ENCODE results near the gene LIAS. TPM values are rescaled to one million over a fixed set of nuclear protein-coding genes. Genes with fewer than 3 reads are reported as not detected.
A peak's percentile ranks its signal among the peaks of the same experiment; 100 is the strongest.

The LIAS gene
- total and polyA plus RNA-seq, 4 donors = 7.1 to 9.7 (median 9.5) TPM

DNA sequence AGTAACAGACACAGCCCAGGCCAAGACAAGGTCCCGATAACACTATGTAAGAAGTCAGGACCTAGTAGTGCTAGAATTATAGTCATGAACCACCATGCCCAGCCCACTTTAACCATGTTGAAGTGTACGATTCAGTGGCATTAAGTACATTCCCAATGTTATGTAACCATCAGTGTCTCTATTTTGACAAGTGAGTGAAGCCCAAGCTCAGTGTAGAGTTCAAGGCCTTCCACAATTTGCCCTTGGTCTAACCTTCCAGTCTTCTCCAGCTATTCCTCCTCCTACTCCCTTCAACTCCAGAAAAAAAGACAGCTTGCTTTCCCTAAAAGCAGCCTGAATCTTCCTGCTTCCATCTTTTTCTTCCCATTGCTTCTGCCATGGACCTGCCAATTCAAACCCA, 31.5 kb downstream of the LIAS start:
- no peaks in the 10 kb centered on the region for H3K4me1 ChIP-seq (ENCODE audit: control insufficient read depth in 4 of 4, insufficient read depth in 4 of 4, low read length in 3 of 4)
- H3K27ac ChIP-seq (ENCODE audit: low read depth in 1 of 2, low read length in 2 of 2) = no peak overlapping the region
- H3K9me3 ChIP-seq (ENCODE audit: control insufficient read depth in 4 of 4, low read length in 3 of 4) = no peaks in the 10 kb centered on the region
- no peak overlapping the region for H3K9ac ChIP-seq (ENCODE audit: low read depth in 1 of 2, low read length in 2 of 2)
- no peaks in the 10 kb centered on the region for H3K36me3 ChIP-seq (ENCODE audit: control insufficient read depth in 4 of 4, insufficient read depth in 3 of 4, low read depth in 1 of 4, low read length in 3 of 4)
- H3K4me3 ChIP-seq (ENCODE audit: low read depth in 1 of 3, low read length in 3 of 3) = no peak overlapping the region
- DNase-seq (ENCODE audit: low spot score) = no peak
- H3K27me3 ChIP-seq (ENCODE audit: control insufficient read depth in 4 of 4, insufficient read depth in 4 of 4, low read length in 3 of 4) = no peaks in the 10 kb centered on the region
- 88% methylated on average over 2 of the region's 2 CpGs for WGBS
- no peak for TF ChIP-seq RXRA (IDR thresholded peaks at IDR 0.05)

DNA sequence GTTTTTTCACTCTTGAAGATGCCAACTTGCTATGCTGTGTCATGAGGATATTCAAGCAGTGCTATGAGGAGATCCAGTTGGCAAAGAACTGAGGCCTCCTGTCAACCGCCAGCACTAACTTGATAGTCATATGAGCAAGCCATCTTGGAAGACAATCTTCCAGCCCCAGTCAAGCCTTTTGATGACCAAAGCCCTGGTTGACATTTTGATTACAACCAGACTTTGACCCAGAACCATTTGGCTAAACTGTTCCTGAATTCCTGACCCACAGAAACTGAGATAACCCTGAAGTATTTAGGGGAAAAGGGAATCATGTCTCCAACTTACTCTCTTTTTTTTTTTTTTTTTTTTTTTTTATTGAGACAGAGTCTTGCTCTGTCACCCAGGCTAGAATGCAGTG, 35.5 kb downstream of the LIAS start:
- Histone ChIP-seq H3K4me1 (ENCODE audit: control insufficient read depth in 4 of 4, insufficient read depth in 4 of 4, low read length in 3 of 4) (peaks cover 0 to 3% (median 1%) of the 10 kb centered on the region in 4 donors), H3K9ac (ENCODE audit: low read depth in 1 of 2, low read length in 2 of 2) (no peak overlapping the region), H3K9me3 (ENCODE audit: control insufficient read depth in 4 of 4, low read length in 3 of 4) (no peaks in the 10 kb centered on the region), H3K27ac (ENCODE audit: low read depth in 1 of 2, low read length in 2 of 2) (no peak overlapping the region), H3K36me3 (ENCODE audit: control insufficient read depth in 4 of 4, insufficient read depth in 3 of 4, low read depth in 1 of 4, low read length in 3 of 4) (peaks cover 0 to 14% (median 10%) of the 10 kb centered on the region in 4 donors), H3K27me3 (ENCODE audit: control insufficient read depth in 4 of 4, insufficient read depth in 4 of 4, low read length in 3 of 4) (no peaks in the 10 kb centered on the region), H3K4me3 (ENCODE audit: low read depth in 1 of 3, low read length in 3 of 3) (no peak overlapping the region)
- TF ChIP-seq RXRA (IDR thresholded peaks at IDR 0.05) (peak; percentile 9 to 68), HNF4A (conservative IDR thresholded peaks at IDR 0.05) (peak; percentile 38 to 73), YY1 (IDR thresholded peaks at IDR 0.05) (peak; percentile 39)
- TF ChIP-seq, protein P1, sequence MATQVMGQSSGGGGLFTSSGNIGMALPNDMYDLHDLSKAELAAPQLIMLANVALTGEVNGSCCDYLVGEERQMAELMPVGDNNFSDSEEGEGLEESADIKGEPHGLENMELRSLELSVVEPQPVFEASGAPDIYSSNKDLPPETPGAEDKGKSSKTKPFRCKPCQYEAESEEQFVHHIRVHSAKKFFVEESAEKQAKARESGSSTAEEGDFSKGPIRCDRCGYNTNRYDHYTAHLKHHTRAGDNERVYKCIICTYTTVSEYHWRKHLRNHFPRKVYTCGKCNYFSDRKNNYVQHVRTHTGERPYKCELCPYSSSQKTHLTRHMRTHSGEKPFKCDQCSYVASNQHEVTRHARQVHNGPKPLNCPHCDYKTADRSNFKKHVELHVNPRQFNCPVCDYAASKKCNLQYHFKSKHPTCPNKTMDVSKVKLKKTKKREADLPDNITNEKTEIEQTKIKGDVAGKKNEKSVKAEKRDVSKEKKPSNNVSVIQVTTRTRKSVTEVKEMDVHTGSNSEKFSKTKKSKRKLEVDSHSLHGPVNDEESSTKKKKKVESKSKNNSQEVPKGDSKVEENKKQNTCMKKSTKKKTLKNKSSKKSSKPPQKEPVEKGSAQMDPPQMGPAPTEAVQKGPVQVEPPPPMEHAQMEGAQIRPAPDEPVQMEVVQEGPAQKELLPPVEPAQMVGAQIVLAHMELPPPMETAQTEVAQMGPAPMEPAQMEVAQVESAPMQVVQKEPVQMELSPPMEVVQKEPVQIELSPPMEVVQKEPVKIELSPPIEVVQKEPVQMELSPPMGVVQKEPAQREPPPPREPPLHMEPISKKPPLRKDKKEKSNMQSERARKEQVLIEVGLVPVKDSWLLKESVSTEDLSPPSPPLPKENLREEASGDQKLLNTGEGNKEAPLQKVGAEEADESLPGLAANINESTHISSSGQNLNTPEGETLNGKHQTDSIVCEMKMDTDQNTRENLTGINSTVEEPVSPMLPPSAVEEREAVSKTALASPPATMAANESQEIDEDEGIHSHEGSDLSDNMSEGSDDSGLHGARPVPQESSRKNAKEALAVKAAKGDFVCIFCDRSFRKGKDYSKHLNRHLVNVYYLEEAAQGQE (IDR thresholded peaks at IDR 0.05) = no peak
- no peak for DNase-seq (ENCODE audit: low spot score)
- WGBS = 96% methylated on average over 1 of the region's 1 CpG

DNA sequence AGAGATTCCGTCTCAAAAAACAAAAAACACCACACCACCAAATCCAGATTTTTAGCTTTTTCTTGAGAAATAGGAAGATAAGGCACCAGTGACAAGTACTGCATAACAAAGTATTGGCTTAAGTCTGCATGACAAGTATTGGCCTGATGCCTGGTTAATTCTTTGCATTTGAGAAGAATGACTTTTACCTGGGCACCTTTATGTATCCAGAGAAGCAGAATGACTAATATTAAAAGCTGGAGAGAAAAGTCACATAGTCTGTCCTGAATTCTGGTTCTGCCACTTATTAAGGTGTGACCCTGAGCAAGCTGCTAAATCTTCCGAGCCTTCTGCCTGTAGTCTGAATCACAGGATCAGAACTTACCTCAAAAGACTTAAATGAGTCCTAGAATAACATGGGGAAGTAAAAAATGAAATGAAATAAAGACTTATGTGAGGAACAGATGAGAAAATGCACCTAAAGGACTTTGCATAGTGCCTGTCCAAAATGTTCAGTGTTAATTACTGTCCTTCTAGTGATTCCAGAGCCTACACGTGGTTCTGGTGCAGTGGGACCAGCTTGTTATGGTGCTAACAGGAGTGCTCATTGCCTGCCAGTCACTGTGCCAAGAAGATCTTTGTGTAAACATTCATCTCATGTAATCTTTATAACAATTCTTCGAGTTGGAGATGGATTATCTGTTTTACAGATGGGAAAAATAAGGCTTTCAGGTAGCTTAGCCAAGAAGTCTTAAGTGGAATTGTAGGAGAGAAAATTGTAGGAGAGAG, 36.8 kb downstream of the LIAS start:
- Histone ChIP-seq H3K4me1 (ENCODE audit: control insufficient read depth in 4 of 4, insufficient read depth in 4 of 4, low read length in 3 of 4) (peaks cover 0 to 3% (median 1%) of the 10 kb centered on the region in 4 donors), H3K9me3 (ENCODE audit: control insufficient read depth in 4 of 4, low read length in 3 of 4) (no peaks in the 10 kb centered on the region), H3K9ac (ENCODE audit: low read depth in 1 of 2, low read length in 2 of 2) (no peak overlapping the region), H3K36me3 (ENCODE audit: control insufficient read depth in 4 of 4, insufficient read depth in 3 of 4, low read depth in 1 of 4, low read length in 3 of 4) (peaks cover 0 to 20% (median 15%) of the 10 kb centered on the region in 4 donors), H3K27me3 (ENCODE audit: control insufficient read depth in 4 of 4, insufficient read depth in 4 of 4, low read length in 3 of 4) (no peaks in the 10 kb centered on the region), H3K4me3 (ENCODE audit: low read depth in 1 of 3, low read length in 3 of 3) (no peak overlapping the region), H3K27ac (ENCODE audit: low read depth in 1 of 2, low read length in 2 of 2) (peak overlapping the region in 1 of 2 donors; percentile 20)
- no peak for DNase-seq (ENCODE audit: low spot score)
- 51% methylated on average over 4 of the region's 4 CpGs for WGBS
- TF ChIP-seq HNF4G (IDR thresholded peaks at IDR 0.05) (no peak), FOXA2 (IDR thresholded peaks at IDR 0.05) (no peak), RAD21 (IDR thresholded peaks at IDR 0.05) (no peak), EGR1 (IDR thresholded peaks at IDR 0.05; ENCODE audit: low read depth in 2 of 2) (no peak), NR2F2 (IDR thresholded peaks at IDR 0.05) (no peak), TAF1 (conservative IDR thresholded peaks at IDR 0.05) (no peak), YY1 (IDR thresholded peaks at IDR 0.05) (no peak), FOXA1 (IDR thresholded peaks at IDR 0.05) (no peak), JUND (IDR thresholded peaks at IDR 0.05) (no peak)
- TF ChIP-seq, protein P2, sequence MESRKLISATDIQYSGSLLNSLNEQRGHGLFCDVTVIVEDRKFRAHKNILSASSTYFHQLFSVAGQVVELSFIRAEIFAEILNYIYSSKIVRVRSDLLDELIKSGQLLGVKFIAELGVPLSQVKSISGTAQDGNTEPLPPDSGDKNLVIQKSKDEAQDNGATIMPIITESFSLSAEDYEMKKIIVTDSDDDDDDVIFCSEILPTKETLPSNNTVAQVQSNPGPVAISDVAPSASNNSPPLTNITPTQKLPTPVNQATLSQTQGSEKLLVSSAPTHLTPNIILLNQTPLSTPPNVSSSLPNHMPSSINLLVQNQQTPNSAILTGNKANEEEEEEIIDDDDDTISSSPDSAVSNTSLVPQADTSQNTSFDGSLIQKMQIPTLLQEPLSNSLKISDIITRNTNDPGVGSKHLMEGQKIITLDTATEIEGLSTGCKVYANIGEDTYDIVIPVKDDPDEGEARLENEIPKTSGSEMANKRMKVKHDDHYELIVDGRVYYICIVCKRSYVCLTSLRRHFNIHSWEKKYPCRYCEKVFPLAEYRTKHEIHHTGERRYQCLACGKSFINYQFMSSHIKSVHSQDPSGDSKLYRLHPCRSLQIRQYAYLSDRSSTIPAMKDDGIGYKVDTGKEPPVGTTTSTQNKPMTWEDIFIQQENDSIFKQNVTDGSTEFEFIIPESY (IDR thresholded peaks at IDR 0.05) = no peak
- TF ChIP-seq, protein P1 (IDR thresholded peaks at IDR 0.05) = no peak
- TF ChIP-seq, protein P3, sequence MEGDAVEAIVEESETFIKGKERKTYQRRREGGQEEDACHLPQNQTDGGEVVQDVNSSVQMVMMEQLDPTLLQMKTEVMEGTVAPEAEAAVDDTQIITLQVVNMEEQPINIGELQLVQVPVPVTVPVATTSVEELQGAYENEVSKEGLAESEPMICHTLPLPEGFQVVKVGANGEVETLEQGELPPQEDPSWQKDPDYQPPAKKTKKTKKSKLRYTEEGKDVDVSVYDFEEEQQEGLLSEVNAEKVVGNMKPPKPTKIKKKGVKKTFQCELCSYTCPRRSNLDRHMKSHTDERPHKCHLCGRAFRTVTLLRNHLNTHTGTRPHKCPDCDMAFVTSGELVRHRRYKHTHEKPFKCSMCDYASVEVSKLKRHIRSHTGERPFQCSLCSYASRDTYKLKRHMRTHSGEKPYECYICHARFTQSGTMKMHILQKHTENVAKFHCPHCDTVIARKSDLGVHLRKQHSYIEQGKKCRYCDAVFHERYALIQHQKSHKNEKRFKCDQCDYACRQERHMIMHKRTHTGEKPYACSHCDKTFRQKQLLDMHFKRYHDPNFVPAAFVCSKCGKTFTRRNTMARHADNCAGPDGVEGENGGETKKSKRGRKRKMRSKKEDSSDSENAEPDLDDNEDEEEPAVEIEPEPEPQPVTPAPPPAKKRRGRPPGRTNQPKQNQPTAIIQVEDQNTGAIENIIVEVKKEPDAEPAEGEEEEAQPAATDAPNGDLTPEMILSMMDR (IDR thresholded peaks at IDR 0.05; ENCODE audit: low read depth, low read length, missing input control) = no peak
- TF ChIP-seq, protein P4, sequence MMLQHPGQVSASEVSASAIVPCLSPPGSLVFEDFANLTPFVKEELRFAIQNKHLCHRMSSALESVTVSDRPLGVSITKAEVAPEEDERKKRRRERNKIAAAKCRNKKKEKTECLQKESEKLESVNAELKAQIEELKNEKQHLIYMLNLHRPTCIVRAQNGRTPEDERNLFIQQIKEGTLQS (IDR thresholded peaks at IDR 0.05) = no peak
- TF ChIP-seq, protein P5, sequence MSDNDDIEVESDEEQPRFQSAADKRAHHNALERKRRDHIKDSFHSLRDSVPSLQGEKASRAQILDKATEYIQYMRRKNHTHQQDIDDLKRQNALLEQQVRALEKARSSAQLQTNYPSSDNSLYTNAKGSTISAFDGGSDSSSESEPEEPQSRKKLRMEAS (IDR thresholded peaks at IDR 0.05) = no peak
